Measurements from ENCODE around the gene FHAD1.

Gene FHAD1

DNA sequence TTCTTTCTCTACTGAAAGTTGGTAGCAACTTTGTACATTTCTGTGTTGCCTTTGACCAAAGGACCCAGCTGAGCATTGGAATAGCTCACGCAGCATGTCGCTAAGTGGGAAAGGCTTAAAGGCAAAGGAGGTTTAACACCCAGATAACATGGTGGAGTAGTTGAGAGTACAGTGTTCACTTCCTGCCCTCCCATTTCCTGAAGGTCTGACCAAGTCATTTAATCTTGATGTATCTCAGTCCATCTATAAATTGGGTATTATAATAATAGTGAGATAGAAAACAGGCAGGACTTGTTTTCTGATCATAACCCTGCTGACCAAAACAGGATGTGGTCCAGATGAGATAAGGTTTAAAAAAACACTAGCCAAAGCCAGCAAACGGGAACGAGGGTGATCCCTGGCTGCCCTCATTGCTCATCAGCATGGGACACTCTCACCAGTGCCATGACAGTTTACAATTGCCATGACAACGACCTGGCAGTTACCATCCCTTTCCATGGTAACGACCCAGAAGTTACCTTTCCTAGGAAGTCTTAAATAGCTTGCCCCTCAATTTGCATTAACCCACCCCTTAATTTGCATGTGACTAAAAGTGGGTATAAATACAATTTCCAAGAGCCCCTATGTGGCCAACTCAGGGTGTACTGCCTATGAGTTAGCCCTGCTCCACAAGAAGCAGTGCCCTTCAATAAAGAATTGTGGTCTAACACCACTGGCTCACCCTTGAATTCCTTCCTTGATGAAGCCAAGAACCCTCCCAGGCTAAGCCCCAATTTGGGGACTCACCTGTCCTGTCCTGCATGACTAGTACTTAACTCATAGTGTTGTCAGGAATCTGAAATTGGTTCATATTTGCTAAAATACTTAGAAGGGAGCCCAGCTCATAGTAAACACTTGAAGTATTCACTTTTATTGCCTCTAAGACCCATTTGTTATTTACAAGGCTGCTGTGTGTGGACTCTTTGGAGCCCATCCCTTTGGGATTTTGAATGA, 28.4 kb upstream of the FHAD1 start:
- TF ChIP-seq, protein P1, sequence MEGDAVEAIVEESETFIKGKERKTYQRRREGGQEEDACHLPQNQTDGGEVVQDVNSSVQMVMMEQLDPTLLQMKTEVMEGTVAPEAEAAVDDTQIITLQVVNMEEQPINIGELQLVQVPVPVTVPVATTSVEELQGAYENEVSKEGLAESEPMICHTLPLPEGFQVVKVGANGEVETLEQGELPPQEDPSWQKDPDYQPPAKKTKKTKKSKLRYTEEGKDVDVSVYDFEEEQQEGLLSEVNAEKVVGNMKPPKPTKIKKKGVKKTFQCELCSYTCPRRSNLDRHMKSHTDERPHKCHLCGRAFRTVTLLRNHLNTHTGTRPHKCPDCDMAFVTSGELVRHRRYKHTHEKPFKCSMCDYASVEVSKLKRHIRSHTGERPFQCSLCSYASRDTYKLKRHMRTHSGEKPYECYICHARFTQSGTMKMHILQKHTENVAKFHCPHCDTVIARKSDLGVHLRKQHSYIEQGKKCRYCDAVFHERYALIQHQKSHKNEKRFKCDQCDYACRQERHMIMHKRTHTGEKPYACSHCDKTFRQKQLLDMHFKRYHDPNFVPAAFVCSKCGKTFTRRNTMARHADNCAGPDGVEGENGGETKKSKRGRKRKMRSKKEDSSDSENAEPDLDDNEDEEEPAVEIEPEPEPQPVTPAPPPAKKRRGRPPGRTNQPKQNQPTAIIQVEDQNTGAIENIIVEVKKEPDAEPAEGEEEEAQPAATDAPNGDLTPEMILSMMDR (IDR thresholded peaks at IDR 0.05; ENCODE audit: control insufficient read depth, extremely low read depth, insufficient read depth): no peak
- DNase-seq (ENCODE audit: low read depth): peak; percentile 52
- no peak overlapping the region for H3K4me3 ChIP-seq (ENCODE audit: low read depth, low read length)

DNA sequence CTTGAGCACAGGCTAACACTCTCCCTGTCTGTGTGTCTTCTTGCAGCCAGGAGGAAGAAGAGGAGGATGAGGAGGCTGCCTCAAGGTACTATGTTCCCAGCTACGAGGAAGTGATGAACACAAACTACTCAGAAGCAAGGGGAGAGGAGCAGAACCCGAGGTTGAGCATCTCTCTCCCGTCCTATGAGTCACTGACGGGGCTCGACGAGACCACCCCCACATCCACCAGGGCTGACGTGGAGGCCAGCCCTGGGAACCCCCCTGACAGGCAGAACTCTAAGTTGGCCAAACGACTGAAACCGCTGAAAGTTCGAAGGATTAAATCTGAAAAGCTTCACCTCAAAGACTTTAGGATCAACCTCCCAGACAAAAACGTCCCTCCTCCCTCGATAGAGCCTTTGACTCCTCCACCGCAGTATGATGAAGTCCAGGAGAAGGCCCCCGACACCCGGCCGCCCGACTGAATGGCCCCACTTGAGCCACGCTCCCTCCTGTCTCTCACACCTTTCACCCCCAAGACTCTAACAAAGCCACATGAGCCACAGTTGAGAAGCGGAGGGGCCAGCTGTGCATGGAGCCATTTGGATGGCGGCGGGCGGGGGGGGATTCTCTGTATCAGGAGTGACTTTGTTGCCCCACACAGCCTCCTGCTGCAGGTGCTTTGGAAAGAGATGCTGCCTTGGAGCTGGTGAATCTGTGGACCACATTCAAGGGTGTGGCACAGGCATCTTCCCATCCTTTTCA, 27.6 kb upstream of the FHAD1 start:
- TF ChIP-seq, protein P1 (IDR thresholded peaks at IDR 0.05; ENCODE audit: control insufficient read depth, extremely low read depth, insufficient read depth): no peak
- H3K4me3 ChIP-seq (ENCODE audit: low read depth, low read length): no peak overlapping the region
- no peak for DNase-seq (ENCODE audit: low read depth)

DNA sequence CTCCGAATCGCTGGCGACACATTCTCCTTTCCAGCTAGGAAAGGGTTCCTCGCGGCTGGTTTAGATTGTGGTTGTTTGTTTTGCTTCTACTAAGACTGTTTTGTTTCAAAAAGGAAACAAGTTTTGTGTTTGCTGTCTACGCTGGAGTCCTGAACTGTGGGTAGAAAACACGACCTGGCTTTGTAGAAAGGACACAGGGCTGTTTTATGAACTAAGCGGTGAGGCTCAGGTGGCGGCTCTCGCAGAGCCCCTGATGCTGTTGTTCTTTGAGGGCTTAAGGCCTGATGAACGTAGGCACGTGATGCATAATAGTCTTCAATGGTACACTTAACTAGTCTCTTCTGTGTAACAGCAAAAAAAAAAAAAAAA, 27.0 kb upstream of the FHAD1 start:
- H3K4me3 ChIP-seq (ENCODE audit: low read depth, low read length): no peak overlapping the region
- no peak for DNase-seq (ENCODE audit: low read depth)
- TF ChIP-seq, protein P1 (IDR thresholded peaks at IDR 0.05; ENCODE audit: control insufficient read depth, extremely low read depth, insufficient read depth): no peak

DNA sequence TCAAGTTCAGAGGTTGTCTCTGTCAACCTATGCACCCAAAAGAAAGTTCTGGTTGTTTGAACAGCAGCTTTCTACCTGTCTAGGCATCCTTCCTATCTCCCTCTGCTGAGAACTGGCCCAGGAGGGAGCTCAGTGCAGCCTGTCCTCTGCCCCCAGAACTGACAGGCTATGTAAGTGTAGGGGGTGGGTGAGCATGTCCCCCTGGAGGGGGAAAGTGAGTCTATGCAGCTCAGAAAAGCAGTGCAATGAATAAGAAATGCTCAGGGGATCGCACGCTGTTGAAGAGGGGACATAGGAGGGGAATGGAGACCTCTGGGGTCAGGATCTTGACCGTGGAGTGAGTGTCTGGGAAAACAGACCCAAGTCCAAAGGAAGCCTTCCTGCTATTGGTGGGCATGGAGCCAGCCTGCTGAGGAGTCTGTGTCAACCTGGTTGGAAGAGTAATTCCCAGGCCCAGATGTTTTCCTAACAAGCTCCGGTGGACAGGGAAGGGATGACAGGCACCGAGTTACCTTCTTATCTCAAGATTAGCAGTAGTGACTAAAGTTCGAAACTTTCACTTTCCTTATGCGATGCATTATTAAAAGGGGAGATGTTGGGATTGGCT, 26.1 kb upstream of the FHAD1 start:
- H3K4me3 ChIP-seq (ENCODE audit: low read depth, low read length): no peak overlapping the region
- TF ChIP-seq, protein P1 (IDR thresholded peaks at IDR 0.05; ENCODE audit: control insufficient read depth, extremely low read depth, insufficient read depth): no peak
- no peak for DNase-seq (ENCODE audit: low read depth)

DNA sequence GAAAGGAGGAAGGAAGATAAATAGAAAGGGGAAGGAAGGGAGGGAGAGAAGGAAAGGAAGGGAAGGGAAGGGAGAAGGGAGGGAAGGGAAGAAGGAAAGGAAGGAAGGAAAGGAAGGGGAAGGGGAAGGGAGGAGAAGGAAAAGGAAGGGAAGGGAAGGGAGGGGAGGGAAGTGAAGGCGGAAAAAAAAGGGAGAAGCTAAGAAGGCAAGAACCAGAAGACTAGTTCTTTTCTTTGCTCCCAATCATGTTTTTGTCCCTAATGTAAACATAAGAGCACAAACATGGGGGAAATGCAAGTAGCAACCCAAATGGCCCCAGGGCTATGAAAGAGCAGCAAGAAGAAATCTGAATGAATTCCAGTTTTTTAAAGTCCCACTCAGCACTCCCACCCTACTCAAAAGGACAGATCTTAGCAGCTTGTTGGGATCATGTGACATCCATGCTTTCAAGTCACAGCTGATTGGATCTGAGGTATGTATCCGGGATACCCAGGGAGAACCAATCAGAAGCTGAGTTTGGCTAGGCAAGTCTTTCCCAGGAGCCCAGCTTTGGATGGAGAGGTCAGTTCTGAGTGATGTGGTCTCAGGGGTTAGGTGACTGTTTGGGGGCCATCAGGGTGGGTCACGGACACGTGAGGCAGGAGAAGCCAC, 24.2 kb upstream of the FHAD1 start:
- H3K4me3 ChIP-seq (ENCODE audit: low read depth, low read length): no peak overlapping the region
- TF ChIP-seq, protein P1 (IDR thresholded peaks at IDR 0.05; ENCODE audit: control insufficient read depth, extremely low read depth, insufficient read depth): no peak
- DNase-seq (ENCODE audit: low read depth): no peak

DNA sequence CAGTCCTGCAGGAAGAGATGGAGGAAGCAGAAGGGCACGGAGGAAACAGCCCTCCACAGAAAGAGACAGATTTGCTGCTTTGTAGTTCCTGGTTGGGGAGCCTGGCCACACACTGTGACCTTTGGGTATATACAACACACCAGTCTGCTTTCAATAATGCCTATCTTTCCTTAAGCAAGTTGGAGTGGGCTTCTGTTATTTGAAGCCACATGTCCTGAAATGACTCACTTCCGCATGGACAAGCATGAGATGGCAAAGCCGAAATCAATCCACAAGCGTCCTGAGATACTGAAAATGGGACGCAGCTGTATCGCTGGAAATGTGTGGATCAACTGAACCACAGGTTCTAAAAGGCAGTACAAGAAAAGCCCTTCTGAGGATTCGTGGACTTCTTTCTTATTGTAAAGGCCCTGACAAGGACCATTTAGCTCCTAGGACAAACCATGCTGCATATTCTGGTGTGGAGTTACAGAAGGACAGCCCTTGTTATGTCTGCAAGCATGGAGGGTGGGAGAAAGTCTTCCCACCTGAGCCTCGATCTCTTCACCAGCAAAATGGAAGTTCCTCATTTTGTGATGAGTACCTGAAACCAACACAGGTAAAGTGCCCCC, 22.7 kb upstream of the FHAD1 start:
- TF ChIP-seq, protein P1 (IDR thresholded peaks at IDR 0.05; ENCODE audit: control insufficient read depth, extremely low read depth, insufficient read depth): no peak
- no peak for DNase-seq (ENCODE audit: low read depth)

More for the DNA sequence above, 22.7 kb upstream of the FHAD1 start:
- H3K4me3 ChIP-seq (ENCODE audit: low read depth, low read length): no peak overlapping the region
